ENCODE results near the gene TMCO4.

DNA sequence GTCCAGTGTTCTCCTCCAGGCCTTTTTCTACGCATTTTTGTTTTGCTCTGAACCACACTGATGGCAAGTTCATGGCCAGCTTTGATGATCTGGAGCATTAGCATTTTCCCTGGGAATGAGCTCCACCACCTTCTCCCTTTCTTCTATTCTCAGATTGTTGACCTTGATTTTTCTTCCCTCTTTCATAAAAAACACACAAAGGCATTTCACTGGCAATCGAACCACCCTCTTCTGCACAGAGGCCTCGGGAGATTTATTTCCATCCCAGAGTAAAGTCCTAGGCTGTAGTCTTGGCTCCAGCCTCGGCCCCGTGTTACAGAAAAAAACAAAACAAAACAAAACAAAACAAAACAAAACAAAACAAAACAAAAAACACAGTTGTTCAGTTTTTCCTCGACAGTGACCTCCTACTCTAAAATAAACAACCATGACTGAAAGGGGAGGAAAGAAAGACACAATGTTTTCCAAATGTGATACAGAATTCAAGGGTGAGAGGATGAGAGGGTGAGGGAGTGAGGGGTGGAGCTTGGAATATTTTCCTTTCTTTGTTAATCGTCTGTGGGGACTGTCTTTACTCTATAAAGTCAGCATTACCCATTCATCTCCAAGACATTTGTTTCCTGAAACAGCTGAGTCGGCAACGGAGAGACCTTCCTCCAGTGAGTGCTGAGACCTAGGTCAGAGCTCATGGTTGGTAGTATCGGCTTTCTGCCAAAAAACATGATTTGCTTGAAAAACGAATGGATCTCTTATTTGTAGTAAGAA lies 45.2 kb upstream of the TMCO4 start:
- TF ChIP-seq, protein P1, sequence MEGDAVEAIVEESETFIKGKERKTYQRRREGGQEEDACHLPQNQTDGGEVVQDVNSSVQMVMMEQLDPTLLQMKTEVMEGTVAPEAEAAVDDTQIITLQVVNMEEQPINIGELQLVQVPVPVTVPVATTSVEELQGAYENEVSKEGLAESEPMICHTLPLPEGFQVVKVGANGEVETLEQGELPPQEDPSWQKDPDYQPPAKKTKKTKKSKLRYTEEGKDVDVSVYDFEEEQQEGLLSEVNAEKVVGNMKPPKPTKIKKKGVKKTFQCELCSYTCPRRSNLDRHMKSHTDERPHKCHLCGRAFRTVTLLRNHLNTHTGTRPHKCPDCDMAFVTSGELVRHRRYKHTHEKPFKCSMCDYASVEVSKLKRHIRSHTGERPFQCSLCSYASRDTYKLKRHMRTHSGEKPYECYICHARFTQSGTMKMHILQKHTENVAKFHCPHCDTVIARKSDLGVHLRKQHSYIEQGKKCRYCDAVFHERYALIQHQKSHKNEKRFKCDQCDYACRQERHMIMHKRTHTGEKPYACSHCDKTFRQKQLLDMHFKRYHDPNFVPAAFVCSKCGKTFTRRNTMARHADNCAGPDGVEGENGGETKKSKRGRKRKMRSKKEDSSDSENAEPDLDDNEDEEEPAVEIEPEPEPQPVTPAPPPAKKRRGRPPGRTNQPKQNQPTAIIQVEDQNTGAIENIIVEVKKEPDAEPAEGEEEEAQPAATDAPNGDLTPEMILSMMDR (IDR thresholded peaks at IDR 0.05): no peak
- no peak for TF ChIP-seq POLR2A (IDR thresholded peaks at IDR 0.05)

All from transverse colon (tissue), 3 donors.